ENCODE data around the gene MVB12B. TPM values are rescaled to one million over a fixed set of nuclear protein-coding genes. Genes with fewer than 3 reads are reported as not detected.

MVB12B gene
- total RNA-seq, 1 donor from 2014 or later, result 13.1 TPM

- Mint-ChIP-seq H3K27me3 (ENCODE audit: low read depth) (no peaks in the 10 kb centered on the region), H3K9me3 (ENCODE audit: low read depth) (no peaks in the 10 kb centered on the region), H3K36me3 (ENCODE audit: low read depth) (no peaks in the 10 kb centered on the region), H3K27ac (ENCODE audit: unreplicated experiment) (no peak overlapping the region), H3K4me1 (ENCODE audit: low read depth) (peaks cover 9% of the 10 kb centered on the region), H3K4me3 (ENCODE audit: unreplicated experiment) (no peak overlapping the region)
- no peak for DNase-seq (ENCODE audit: low spot score)
- TF ChIP-seq CTCF (IDR thresholded peaks at IDR 0.05), result no peak
These were observed 131.3 kb downstream of the MVB12B start for GRCh38 chr9:126457890-126458289.

DNA sequence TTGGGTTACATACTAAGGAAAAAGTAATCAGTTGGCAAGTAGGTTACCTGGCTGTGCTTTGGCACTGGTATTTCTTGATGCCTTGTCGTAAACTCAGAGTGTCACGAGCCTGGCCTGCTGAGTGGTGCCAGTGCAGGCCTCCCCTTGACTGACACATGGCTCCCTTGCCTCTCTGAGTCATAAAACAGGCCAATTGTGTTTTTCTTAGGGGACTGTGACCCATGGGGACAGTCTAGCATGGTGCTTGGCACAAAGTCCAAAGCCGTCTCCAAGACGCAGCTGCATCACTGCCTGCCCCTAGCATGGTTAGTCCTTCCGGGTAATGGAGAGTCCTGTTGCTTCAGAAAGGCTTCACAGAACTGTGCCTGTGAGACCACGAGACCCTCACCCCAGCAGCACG is 132.5 kb downstream of the MVB12B start:
- H3K4me3 Mint-ChIP-seq (ENCODE audit: unreplicated experiment), result no peak overlapping the region
- no peaks in the 10 kb centered on the region for H3K9me3 Mint-ChIP-seq (ENCODE audit: low read depth)
- no peaks in the 10 kb centered on the region for H3K36me3 Mint-ChIP-seq (ENCODE audit: low read depth)
- DNase-seq (ENCODE audit: low spot score), result no peak
- peaks cover 9% of the 10 kb centered on the region for H3K4me1 Mint-ChIP-seq (ENCODE audit: low read depth)
- no peaks in the 10 kb centered on the region for H3K27me3 Mint-ChIP-seq (ENCODE audit: low read depth)
- H3K27ac Mint-ChIP-seq (ENCODE audit: unreplicated experiment), result no peak overlapping the region
- no peak for TF ChIP-seq CTCF (IDR thresholded peaks at IDR 0.05)

GRCh38 chr9:126459546-126459945 is 132.9 kb downstream of the MVB12B start:
- no peaks in the 10 kb centered on the region for H3K9me3 Mint-ChIP-seq (ENCODE audit: low read depth)
- H3K4me1 Mint-ChIP-seq (ENCODE audit: low read depth), result peaks cover 9% of the 10 kb centered on the region
- H3K27ac Mint-ChIP-seq (ENCODE audit: unreplicated experiment), result no peak overlapping the region
- no peak overlapping the region for H3K4me3 Mint-ChIP-seq (ENCODE audit: unreplicated experiment)
- no peak for TF ChIP-seq CTCF (IDR thresholded peaks at IDR 0.05)
- H3K27me3 Mint-ChIP-seq (ENCODE audit: low read depth), result no peaks in the 10 kb centered on the region
- H3K36me3 Mint-ChIP-seq (ENCODE audit: low read depth), result no peaks in the 10 kb centered on the region
- no peak for DNase-seq (ENCODE audit: low spot score)

GRCh38 chr9:126459965-126460843 is 133.6 kb downstream of the MVB12B start:
- H3K36me3 Mint-ChIP-seq (ENCODE audit: low read depth), result no peaks in the 10 kb centered on the region
- H3K4me1 Mint-ChIP-seq (ENCODE audit: low read depth), result peaks cover 9% of the 10 kb centered on the region
- DNase-seq (ENCODE audit: low spot score), result no peak
- TF ChIP-seq CTCF (IDR thresholded peaks at IDR 0.05), result no peak
- H3K27ac Mint-ChIP-seq (ENCODE audit: unreplicated experiment), result no peak overlapping the region
- no peaks in the 10 kb centered on the region for H3K9me3 Mint-ChIP-seq (ENCODE audit: low read depth)
- no peaks in the 10 kb centered on the region for H3K27me3 Mint-ChIP-seq (ENCODE audit: low read depth)
- no peak overlapping the region for H3K4me3 Mint-ChIP-seq (ENCODE audit: unreplicated experiment)

DNA sequence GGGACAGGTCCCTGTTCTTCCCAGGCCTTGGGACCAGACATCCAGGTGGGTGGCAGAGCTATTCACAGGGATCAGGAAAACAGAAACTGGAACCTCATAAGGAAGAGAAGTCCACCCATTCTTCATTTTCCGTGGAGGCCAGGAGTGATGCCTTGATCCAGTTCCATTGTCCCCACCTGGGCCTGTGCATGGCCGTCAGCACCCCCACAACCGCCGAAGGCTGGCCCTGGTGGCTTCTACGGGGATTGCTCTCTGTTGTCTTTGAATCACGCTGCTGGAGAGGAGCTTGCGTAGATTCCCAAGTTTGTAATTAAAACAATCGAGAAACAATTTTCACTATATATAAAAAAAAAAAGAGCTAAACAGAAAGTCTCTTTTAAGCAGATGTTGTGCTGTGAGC is 134.4 kb downstream of the MVB12B start:
- no peaks in the 10 kb centered on the region for H3K36me3 Mint-ChIP-seq (ENCODE audit: low read depth)
- DNase-seq (ENCODE audit: low spot score), result no peak
- TF ChIP-seq CTCF (IDR thresholded peaks at IDR 0.05), result no peak
- peaks cover 9% of the 10 kb centered on the region for H3K4me1 Mint-ChIP-seq (ENCODE audit: low read depth)
- no peaks in the 10 kb centered on the region for H3K9me3 Mint-ChIP-seq (ENCODE audit: low read depth)
- no peaks in the 10 kb centered on the region for H3K27me3 Mint-ChIP-seq (ENCODE audit: low read depth)
- H3K27ac Mint-ChIP-seq (ENCODE audit: unreplicated experiment), result no peak overlapping the region
- no peak overlapping the region for H3K4me3 Mint-ChIP-seq (ENCODE audit: unreplicated experiment)
